T-helper 2 cell treated with Interferon-gamma antibody and Interleukin-4, amounts not matched to agents 5 μg/mL and 100 μg/mL, for 36 hours (primary cell): Measurements from ENCODE around the gene TMEM14B.
A peak's percentile ranks its signal among the peaks of the same experiment; 100 is the strongest.
"Not testable (repeated sequence)": the region's sequence is repeated elsewhere in the genome, so short reads cannot be mapped to it uniquely, and the experiment has no call there.

Source experiments
- DNase-seq: peaks from one replicate; pipeline ENCODE4 v3.0.0; 2021; ENCODE audit warnings: low spot score
- H3K27ac Mint-ChIP-seq: one replicate; pipeline ENCODE4 v1.8.0; 2021; ENCODE audit warnings: mild to moderate bottlenecking, mixed read lengths
- H3K27me3 Mint-ChIP-seq: one replicate; pipeline ENCODE4 v1.8.0; 2021; ENCODE audit warnings: low read depth, mixed read lengths
- H3K36me3 Mint-ChIP-seq: one replicate; pipeline ENCODE4 v1.8.0; 2021; ENCODE audit warnings: low read depth, mixed read lengths
- H3K4me1 Mint-ChIP-seq: one replicate; pipeline ENCODE4 v1.8.0; 2021; ENCODE audit warnings: low read depth, mixed read lengths
- H3K4me3 Mint-ChIP-seq: one replicate; pipeline ENCODE4 v1.8.0; 2022; ENCODE audit warnings: mild to moderate bottlenecking, moderate library complexity, mixed read lengths
- H3K9me3 Mint-ChIP-seq: one replicate; pipeline ENCODE4 v1.8.0; 2021; ENCODE audit warnings: mixed read lengths

Gene TMEM14B

DNA sequence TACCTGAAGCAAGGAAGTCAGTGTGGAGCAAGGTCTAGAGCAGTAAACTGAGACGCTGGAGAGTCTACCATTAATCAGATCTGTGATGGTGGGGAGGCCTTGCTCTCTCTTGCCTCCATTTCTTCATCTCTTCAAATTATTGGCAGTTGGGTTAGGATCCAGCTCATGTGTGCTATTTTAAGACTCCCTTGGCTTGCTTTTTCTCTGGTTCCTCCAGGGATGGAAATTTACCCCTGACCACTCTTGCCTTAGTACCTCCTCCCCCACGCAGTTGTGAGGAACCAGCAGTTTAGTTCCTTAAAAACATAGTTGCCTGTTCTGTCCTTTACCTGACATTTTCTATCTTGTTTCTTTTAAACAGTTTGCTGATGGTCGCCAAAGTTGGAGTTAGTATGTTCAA lies 17.4 kb upstream of the TMEM14B start:
- no peak for DNase-seq
- Mint-ChIP-seq H3K4me3 (no peak overlapping the region), H3K36me3 (peaks cover 33% of the 10 kb centered on the region), H3K27me3 (no peaks in the 10 kb centered on the region), H3K9me3 (no peaks in the 10 kb centered on the region), H3K4me1 (peaks cover 5% of the 10 kb centered on the region), H3K27ac (no peak overlapping the region)

DNA sequence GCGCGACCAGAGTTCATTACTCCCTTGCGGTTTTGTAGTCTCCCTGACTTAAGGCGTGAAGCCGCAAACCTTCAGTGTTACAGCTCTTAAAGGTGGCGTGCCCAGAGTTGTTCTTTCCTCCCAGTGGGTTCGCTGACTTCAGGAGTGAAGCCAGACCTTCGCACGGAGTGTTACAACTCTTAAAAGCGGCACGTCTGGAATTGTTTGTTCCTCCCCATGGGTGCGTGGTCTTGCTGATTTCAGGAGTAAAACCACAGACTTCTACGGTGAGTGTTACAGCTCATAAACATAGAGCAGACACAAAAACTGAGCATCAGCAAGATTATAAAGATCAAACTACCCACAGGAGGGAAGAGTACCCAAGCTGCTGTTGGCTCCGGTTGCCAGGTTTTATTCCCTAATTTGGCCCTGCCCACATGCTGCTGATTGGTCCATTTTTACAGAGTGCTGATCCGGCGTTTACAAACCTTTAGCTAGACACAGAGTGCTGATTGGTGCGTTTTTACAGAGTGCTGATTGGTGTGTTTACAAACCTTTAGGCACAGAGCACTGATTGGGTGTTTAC lies 14.4 kb upstream of the TMEM14B start:
- no peaks in the 10 kb centered on the region for H3K4me1 Mint-ChIP-seq
- H3K4me3 Mint-ChIP-seq: no peak overlapping the region
- peaks cover 17% of the 10 kb centered on the region for H3K36me3 Mint-ChIP-seq
- no peaks in the 10 kb centered on the region for H3K9me3 Mint-ChIP-seq
- H3K27me3 Mint-ChIP-seq: no peaks in the 10 kb centered on the region
- no peak for DNase-seq
- no peak overlapping the region for H3K27ac Mint-ChIP-seq

DNA sequence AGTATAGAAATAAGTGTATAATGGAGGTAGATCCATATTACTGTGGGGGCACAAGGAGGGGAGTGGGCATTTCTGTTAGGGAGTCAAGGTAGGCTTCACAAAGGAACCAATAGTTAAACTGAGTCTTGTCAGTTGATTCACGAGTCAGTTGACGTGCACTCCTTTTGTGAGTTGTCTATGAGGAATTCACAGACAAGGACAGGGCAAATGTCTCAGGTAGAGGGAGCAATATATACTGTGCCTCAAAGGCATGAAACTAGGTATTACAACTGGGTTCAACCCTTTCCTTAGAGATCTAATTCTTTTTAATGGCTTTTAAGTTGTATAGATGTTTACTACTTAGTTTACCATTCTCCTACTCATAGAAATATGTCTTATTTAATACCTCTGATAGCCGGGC lies 13.7 kb upstream of the TMEM14B start:
- Mint-ChIP-seq H3K27ac (no peak overlapping the region), H3K4me1 (no peaks in the 10 kb centered on the region), H3K36me3 (peaks cover 17% of the 10 kb centered on the region), H3K9me3 (no peaks in the 10 kb centered on the region), H3K4me3 (no peak overlapping the region), H3K27me3 (no peaks in the 10 kb centered on the region)
- DNase-seq: no peak

DNA sequence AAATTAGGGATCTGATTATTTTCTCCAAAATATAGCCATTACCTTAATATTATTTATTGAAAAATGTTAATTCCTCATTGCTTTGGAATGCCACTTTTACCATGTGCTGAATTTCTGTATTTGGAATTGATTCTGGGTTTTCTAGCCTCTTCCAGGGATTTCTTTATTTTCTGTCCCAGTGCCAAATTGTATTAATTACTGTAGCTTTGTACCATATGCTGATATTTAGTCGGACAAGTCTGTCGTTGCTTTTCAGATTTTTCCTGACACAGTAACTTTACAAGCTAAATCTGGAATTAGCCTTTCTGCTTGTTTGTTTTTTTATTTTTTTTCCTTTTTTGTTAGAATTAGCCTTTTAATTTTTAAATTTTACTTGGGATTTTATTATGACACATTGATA lies 10.9 kb upstream of the TMEM14B start:
- no peaks in the 10 kb centered on the region for H3K4me1 Mint-ChIP-seq

DNA sequence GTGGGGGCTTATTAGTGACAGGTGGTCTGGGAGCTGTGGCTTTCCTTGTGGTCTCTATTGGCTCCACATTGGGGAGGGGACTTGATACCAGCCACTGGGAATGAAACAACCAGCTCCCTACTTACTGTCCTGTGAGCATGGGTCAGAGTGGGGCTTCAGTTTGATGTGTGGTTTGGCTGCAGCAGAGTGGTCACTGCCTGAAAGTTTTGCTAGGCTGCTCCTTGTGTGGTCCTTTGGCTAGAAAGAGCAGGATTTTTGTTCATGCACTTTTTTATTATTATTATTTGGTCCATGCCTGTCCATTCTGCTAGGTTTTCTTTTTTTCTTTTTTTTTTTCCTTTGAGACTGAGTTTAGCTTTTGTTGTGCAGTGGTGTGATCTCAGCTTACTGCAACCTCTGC lies 7.5 kb upstream of the TMEM14B start:
- no peak overlapping the region for H3K27ac Mint-ChIP-seq
- peaks cover 2% of the 10 kb centered on the region for H3K36me3 Mint-ChIP-seq
- H3K4me3 Mint-ChIP-seq: no peak overlapping the region
- peaks cover 4% of the 10 kb centered on the region for H3K4me1 Mint-ChIP-seq
- no peaks in the 10 kb centered on the region for H3K9me3 Mint-ChIP-seq
- no peak for DNase-seq
- H3K27me3 Mint-ChIP-seq: no peaks in the 10 kb centered on the region

More for the DNA sequence above, 10.9 kb upstream of the TMEM14B start:
- no peak overlapping the region for H3K27ac Mint-ChIP-seq
- DNase-seq: no peak
- no peaks in the 10 kb centered on the region for H3K27me3 Mint-ChIP-seq
- no peak overlapping the region for H3K4me3 Mint-ChIP-seq
- peaks cover 12% of the 10 kb centered on the region for H3K36me3 Mint-ChIP-seq
- no peaks in the 10 kb centered on the region for H3K9me3 Mint-ChIP-seq

DNA sequence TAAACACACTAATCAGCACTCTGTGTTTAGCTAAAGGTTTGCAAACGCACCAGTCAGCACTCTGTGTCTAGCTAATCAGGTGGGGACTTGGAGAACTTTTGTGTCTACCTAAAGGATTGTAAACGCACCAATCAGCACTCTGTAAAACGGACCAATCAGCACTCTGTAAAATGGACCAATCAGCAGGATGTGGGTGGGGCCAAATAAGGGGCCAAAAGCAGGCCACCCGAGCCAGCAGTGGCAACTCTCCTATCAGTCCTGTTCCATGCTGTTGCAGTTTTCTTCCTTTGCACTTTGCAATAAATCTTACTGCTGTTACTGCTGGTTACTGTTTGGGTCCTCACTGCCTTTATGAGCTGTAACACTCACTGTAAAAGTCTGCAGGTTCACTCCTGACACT lies 6.0 kb upstream of the TMEM14B start:
- H3K27me3 Mint-ChIP-seq, H3K4me3 Mint-ChIP-seq, H3K9me3 Mint-ChIP-seq, DNase-seq, H3K27ac Mint-ChIP-seq, H3K36me3 Mint-ChIP-seq: not testable (repeated sequence)
- H3K4me1 Mint-ChIP-seq: peaks cover 18% of the 10 kb centered on the region

DNA sequence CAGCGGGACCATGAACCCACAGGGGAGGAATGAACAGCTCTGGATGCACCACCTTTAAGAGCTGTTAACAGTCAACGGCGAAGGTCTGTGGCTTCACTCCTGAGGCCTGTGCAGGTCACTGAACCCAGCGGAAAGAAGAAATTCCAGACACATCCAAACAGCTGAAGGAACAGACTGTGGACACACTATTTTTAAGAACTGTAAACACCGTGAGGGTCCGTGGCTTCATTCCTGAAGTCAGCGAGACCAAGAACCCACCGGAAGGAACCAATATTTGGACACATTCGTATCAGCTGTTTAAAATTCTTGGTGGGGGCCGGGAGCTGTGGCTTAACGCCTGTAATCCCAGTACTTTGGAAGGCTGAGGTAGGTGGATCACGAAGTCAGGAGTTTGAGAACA lies 5.4 kb upstream of the TMEM14B start:
- Mint-ChIP-seq H3K27me3 (no peaks in the 10 kb centered on the region), H3K4me1 (peaks cover 23% of the 10 kb centered on the region), H3K27ac (no peak overlapping the region), H3K9me3 (no peaks in the 10 kb centered on the region), H3K4me3 (no peak overlapping the region), H3K36me3 (peaks cover 2% of the 10 kb centered on the region)
- no peak for DNase-seq

DNA sequence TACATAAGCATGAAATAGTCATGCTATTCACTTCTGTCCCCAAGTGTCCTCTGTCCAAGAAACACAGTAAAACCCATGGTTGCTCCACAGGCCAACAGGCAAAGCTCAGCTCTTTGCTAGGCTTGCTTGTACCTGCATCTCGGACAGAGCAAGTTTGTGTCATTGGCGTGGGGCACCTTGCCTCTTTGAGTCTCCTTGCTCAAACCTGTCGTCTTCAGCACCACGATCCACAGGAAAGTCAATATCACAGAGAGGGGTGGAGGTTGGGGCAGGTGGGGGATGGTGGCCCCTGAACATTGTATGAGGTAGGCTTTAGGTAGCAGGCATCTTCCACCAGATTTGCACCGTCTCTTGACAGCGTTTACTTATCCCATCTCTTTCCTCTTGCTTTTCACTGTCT lies 4.1 kb upstream of the TMEM14B start:
- Mint-ChIP-seq H3K4me3 (no peak overlapping the region), H3K9me3 (no peaks in the 10 kb centered on the region), H3K27me3 (no peaks in the 10 kb centered on the region), H3K4me1 (peaks cover 25% of the 10 kb centered on the region), H3K27ac (no peak overlapping the region), H3K36me3 (peaks cover 4% of the 10 kb centered on the region)
- DNase-seq: no peak

DNA sequence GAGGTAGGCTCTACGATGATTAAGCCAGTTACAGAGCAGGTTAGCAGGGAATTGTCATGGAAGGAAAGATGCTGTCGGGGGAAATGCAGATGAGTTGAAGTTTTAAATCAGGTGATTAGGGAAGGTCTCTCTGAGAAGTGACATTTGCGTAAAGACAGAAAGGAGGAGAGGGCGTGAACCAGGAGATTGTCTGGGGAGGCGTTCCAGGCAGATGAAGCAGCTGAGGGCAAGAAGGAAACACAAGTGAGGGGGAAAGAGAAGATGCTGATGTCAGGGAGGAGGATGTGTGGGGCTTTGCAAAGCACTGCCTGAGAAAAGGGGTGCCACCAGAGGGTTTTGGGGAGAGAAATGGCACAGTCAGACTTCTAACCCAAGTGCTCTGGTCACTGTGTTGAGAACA lies 2.5 kb upstream of the TMEM14B start:
- Mint-ChIP-seq H3K4me1 (peaks cover 41% of the 10 kb centered on the region), H3K4me3 (peak overlapping the region; percentile 5), H3K27me3 (no peaks in the 10 kb centered on the region), H3K9me3 (no peaks in the 10 kb centered on the region), H3K27ac (no peak overlapping the region), H3K36me3 (peaks cover 5% of the 10 kb centered on the region)
- no peak for DNase-seq

DNA sequence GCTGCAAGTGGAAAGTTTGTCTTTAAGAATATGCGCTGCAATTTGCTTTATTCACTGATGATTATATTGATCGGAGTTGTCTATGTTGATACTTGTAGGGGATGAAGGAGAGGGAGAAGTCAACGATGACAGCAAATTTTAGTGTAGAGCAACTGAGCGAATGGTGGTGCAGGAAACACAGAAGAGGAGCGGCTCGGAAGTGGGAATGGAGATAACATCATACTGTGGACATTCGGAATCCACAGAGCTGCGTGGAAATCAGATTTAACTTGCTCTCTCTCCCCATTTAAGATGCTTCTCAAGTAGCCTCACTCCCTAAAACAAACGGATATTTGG lies 722 bp upstream of the TMEM14B start:
- no peak for DNase-seq
- no peaks in the 10 kb centered on the region for H3K9me3 Mint-ChIP-seq

DNA sequence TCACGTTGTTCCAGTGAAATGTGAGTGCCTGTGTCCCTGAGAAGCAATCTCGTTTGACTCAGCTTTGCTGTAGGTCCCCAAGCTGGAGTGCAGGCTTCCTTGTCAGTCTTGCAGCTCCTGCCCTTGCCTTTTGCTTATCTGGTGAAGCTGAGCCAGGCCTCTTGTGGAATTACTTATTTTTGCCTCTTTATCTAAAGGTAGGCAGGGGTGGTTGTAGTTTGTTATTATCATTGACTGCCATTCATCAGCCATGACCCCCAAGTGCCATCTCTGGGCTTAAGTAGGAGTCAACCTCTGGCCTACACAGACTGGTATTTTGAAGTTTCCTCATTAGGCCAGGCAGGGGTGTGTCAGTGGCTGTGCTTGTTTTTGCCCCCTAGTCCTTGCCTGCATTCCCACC lies 2.1 kb downstream of the TMEM14B start:
- Mint-ChIP-seq H3K4me3 (peak overlapping the region; percentile 87), H3K9me3 (no peaks in the 10 kb centered on the region), H3K36me3 (peaks cover 27% of the 10 kb centered on the region), H3K4me1 (peaks cover 45% of the 10 kb centered on the region), H3K27me3 (no peaks in the 10 kb centered on the region), H3K27ac (peak overlapping the region; percentile 23)
- DNase-seq: no peak

More for the DNA sequence above, 722 bp upstream of the TMEM14B start:
- Mint-ChIP-seq H3K4me1 (peaks cover 45% of the 10 kb centered on the region), H3K4me3 (peak overlapping the region; percentile 87), H3K36me3 (peaks cover 13% of the 10 kb centered on the region), H3K27me3 (no peaks in the 10 kb centered on the region), H3K27ac (peak overlapping the region; percentile 91)

DNA sequence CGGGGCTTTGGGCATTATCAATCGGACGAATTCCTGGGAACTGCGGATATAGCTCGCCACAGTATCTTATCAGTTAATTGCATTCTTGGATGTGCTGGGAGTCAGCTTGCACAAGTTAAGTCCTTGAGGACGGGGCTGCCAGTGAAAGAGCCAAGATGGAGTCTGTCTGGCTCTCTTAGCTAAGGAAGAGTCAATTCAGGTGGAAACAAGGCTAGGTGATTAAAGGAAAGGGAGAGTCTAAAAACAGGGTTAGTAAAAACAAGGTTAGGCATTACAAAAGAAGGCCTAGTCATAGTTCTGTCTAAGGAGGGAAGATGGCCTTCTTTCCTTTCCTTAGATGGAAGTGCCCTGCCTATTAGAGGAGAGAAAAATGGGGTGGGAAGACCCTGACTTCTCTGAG lies 3.0 kb downstream of the TMEM14B start:
- H3K4me1 Mint-ChIP-seq: peaks cover 41% of the 10 kb centered on the region
- H3K9me3 Mint-ChIP-seq, H3K27me3 Mint-ChIP-seq, DNase-seq, H3K4me3 Mint-ChIP-seq, H3K27ac Mint-ChIP-seq: not testable (repeated sequence)
- peaks cover 35% of the 10 kb centered on the region for H3K36me3 Mint-ChIP-seq

DNA sequence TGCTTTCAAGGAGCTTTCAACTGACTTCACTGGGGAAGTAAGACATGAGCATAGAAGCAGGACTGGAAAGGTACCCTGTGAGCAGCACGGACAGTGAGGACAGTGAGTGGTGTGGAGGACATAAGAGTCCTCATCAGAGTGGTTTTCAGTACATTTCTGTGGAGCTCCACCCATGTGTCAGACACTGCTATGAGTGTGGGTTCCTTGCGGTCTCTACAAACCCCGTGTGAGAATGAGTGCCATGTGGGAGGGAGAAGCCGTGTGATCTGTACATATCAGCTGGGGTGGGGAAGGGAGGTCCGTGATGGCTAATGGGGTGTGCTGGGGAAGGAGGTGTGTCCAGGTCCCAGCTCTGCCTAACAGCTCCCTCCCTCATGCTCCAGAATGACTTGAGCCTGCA lies 4.2 kb downstream of the TMEM14B start:
- not testable (repeated sequence) for H3K4me3 Mint-ChIP-seq, H3K27me3 Mint-ChIP-seq, DNase-seq, H3K27ac Mint-ChIP-seq, H3K9me3 Mint-ChIP-seq
- peaks cover 33% of the 10 kb centered on the region for H3K4me1 Mint-ChIP-seq
- H3K36me3 Mint-ChIP-seq: peaks cover 46% of the 10 kb centered on the region

DNA sequence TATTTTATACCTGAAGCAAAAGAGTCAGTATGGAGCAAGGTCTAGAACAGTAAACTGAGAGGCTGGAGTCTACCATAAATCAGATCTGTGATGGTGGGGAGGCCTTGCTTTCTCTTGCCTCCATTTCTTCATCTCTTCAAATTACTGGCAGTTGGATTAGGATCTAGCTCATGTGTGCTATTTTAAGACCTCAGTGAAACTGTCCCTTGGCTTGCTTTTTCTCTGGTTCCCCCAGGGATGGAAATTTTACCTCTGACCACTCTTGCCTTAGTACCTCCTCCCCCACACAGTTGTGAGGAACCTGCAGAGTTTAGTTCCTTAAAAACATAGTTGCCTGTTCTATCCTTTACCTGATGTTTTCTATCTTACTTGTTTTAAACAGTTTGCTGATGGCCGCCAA lies 8.5 kb downstream of the TMEM14B start:
- peaks cover 58% of the 10 kb centered on the region for H3K36me3 Mint-ChIP-seq
- H3K27ac Mint-ChIP-seq: no peak overlapping the region

DNA sequence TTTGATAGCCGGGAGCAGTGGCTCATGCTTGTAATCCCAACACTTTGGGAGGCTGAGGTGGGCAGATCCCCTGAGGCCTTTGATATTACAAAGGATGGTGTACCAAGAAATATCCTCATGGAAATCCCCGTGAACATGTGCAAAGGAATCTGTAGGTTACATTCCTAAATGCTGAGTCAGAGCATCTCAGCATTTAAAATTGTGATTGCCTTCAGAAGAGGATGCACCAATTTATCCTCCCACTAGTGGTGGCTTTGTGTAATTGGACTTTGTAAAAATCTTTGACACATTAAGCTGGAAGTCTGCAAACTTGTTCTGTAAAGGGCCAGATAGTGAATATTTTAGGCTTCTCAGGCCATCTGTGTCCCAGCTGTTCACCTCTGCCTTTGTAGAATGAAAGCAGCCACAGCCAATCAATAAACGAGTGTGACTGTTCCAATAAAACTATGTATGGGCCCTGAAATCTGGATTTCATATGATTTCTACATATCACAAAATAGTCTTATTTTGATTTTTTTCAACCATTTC lies 11.8 kb downstream of the TMEM14B start:
- no peak overlapping the region for H3K27ac Mint-ChIP-seq

More for the DNA sequence above, 8.5 kb downstream of the TMEM14B start:
- H3K4me3 Mint-ChIP-seq: no peak overlapping the region
- no peaks in the 10 kb centered on the region for H3K27me3 Mint-ChIP-seq
- H3K4me1 Mint-ChIP-seq: peaks cover 15% of the 10 kb centered on the region
- DNase-seq: no peak
- no peaks in the 10 kb centered on the region for H3K9me3 Mint-ChIP-seq

More for the DNA sequence above, 11.8 kb downstream of the TMEM14B start:
- Mint-ChIP-seq H3K36me3 (peaks cover 55% of the 10 kb centered on the region), H3K9me3 (no peaks in the 10 kb centered on the region), H3K27me3 (no peaks in the 10 kb centered on the region), H3K4me3 (no peak overlapping the region), H3K4me1 (peaks cover 15% of the 10 kb centered on the region)
- no peak for DNase-seq
